ENCODE measurements around the gene CYBB.

CYBB gene

GRCh38 chrX:37783305-37783704, 3.4 kb downstream of the CYBB start:
- Histone ChIP-seq H3K27me3 (replicated peaks; ENCODE audit: control insufficient read depth, insufficient read depth, low read length) (no peaks in the 10 kb centered on the region), H3K36me3 (ENCODE audit: control insufficient read depth, insufficient read depth, low read length) (no peaks in the 10 kb centered on the region), H3K4me3 (replicated peaks; ENCODE audit: low read depth, low read length) (no peak overlapping the region)
- TF ChIP-seq, protein P1, sequence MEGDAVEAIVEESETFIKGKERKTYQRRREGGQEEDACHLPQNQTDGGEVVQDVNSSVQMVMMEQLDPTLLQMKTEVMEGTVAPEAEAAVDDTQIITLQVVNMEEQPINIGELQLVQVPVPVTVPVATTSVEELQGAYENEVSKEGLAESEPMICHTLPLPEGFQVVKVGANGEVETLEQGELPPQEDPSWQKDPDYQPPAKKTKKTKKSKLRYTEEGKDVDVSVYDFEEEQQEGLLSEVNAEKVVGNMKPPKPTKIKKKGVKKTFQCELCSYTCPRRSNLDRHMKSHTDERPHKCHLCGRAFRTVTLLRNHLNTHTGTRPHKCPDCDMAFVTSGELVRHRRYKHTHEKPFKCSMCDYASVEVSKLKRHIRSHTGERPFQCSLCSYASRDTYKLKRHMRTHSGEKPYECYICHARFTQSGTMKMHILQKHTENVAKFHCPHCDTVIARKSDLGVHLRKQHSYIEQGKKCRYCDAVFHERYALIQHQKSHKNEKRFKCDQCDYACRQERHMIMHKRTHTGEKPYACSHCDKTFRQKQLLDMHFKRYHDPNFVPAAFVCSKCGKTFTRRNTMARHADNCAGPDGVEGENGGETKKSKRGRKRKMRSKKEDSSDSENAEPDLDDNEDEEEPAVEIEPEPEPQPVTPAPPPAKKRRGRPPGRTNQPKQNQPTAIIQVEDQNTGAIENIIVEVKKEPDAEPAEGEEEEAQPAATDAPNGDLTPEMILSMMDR (IDR thresholded peaks at IDR 0.05; ENCODE audit: insufficient read depth, low read length, poor library complexity, severe bottlenecking): no peak
- DNase-seq (ENCODE audit: extremely low read depth, insufficient read length): no peak

DNA sequence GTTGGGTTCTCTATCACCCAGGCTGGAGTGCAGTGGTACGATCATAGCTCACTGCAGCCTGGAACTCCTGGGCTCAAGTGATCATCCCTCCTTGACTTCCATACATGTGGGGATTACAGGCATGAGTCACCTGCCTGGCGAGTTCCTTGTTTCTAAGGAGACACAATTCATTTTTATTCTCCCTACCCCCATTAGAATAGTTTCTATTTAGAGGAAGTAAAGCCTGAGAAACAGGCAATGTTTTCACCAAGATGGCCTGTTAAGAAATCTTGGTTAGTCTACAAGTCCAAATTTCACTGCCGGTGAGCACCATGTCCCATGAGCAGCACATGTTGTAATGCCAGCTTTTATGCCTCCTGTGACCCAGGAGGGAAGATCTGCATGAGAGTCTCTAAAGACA, 5.7 kb downstream of the CYBB start:
- Histone ChIP-seq H3K4me3 (replicated peaks; ENCODE audit: low read depth, low read length) (no peak overlapping the region), H3K36me3 (ENCODE audit: control insufficient read depth, insufficient read depth, low read length) (no peaks in the 10 kb centered on the region; the same call in 1 of the 2 replicates), H3K27me3 (replicated peaks; ENCODE audit: control insufficient read depth, insufficient read depth, low read length) (no peaks in the 10 kb centered on the region)
- TF ChIP-seq, protein P1 (IDR thresholded peaks at IDR 0.05; ENCODE audit: insufficient read depth, low read length, poor library complexity, severe bottlenecking): no peak
- DNase-seq (ENCODE audit: extremely low read depth, insufficient read length): no peak

DNA sequence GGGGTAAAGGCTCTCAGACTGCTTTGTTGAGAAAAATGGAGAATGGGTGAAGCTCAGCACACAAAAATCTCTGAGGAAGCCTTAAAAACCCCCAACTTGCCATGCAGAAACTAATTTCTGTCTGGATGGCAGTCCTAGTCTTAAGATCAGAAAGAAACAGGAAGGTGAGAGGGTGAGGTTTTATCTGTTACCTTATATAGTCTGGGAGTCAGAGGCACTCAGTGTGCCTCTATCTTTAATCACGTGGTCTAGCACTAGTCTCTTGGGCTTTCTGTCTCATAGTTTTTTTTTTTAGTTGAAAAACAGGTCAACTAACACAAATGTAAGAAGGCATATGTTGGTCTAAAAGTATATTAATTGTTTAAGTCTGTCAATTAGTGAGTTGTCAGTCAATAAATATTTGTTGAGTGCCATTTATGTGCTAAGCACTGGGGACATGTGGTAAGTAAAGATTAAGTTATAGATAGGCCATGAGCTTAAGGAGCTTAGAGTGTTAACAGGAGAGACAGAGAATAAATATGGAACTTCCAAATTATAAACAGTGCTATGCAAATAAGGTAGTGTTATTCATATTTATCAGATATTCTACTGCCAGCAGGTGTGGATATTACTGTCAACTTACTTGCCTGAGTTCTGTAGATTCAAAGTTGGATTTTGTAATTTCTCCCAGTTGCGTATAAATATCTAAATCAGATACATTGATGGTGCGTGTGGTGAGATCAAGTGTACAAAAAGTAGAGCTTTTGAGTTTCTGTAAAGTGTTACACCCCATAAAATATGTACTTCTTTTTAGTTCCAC, 7.0 kb downstream of the CYBB start:
- TF ChIP-seq, protein P1 (IDR thresholded peaks at IDR 0.05; ENCODE audit: insufficient read depth, low read length, poor library complexity, severe bottlenecking): no peak
- Histone ChIP-seq H3K4me3 (replicated peaks; ENCODE audit: low read depth, low read length) (no peak overlapping the region; the same call in 1 of the 2 replicates), H3K36me3 (ENCODE audit: control insufficient read depth, insufficient read depth, low read length) (no peaks in the 10 kb centered on the region; the same call in 1 of the 2 replicates), H3K27me3 (replicated peaks; ENCODE audit: control insufficient read depth, insufficient read depth, low read length) (no peaks in the 10 kb centered on the region)
- DNase-seq (ENCODE audit: extremely low read depth, insufficient read length): peak; percentile 33

GRCh38 chrX:37787423-37787869, 7.6 kb downstream of the CYBB start:
- Histone ChIP-seq H3K27me3 (replicated peaks; ENCODE audit: control insufficient read depth, insufficient read depth, low read length) (no peaks in the 10 kb centered on the region), H3K4me3 (replicated peaks; ENCODE audit: low read depth, low read length) (peak overlapping the region; percentile 1), H3K36me3 (ENCODE audit: control insufficient read depth, insufficient read depth, low read length) (no peaks in the 10 kb centered on the region; the same call in 1 of the 2 replicates)
- DNase-seq (ENCODE audit: extremely low read depth, insufficient read length): peak; percentile 60
- TF ChIP-seq, protein P1 (IDR thresholded peaks at IDR 0.05; ENCODE audit: insufficient read depth, low read length, poor library complexity, severe bottlenecking): no peak

- Histone ChIP-seq H3K4me3 (replicated peaks; ENCODE audit: low read depth, low read length) (no peak overlapping the region), H3K36me3 (ENCODE audit: control insufficient read depth, insufficient read depth, low read length) (peaks cover 5% of the 10 kb centered on the region), H3K27me3 (replicated peaks; ENCODE audit: control insufficient read depth, insufficient read depth, low read length) (no peaks in the 10 kb centered on the region)
- no peak for DNase-seq (ENCODE audit: extremely low read depth, insufficient read length)
- TF ChIP-seq, protein P1 (IDR thresholded peaks at IDR 0.05; ENCODE audit: insufficient read depth, low read length, poor library complexity, severe bottlenecking): no peak
These were observed 16.5 kb downstream of the CYBB start for GRCh38 chrX:37796310-37796709.

Data from GM06990 (cell line).